GM19452 (cell line): ENCODE results near the gene SEMA5A.

Experiments
- ATAC-seq: cut with Tn5 transposase; IDR thresholded peaks from one replicate; pipeline ENCODE4 v1.9.1; 2021; ENCODE audit not compliant: unreplicated experiment

The SEMA5A gene

DNA sequence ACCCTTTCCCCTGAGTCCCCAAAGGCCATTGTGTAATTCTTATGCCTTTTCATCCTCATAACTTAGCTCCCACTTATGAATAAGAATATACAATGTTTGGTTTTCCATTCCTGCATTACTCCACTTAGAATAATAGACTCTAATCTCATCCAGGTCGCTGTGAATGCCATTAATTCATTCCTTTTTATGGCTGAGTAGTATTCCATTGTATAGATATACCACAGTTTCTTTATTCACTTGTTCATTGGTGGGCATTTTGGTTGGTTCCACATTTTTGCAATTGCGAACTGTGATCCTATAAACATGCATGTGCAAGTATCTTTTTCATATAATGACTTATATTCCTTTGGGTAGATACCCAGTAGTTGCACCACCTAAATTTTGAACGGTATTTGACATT is 101.5 kb downstream of the SEMA5A start:
- ATAC-seq, result no peak

DNA sequence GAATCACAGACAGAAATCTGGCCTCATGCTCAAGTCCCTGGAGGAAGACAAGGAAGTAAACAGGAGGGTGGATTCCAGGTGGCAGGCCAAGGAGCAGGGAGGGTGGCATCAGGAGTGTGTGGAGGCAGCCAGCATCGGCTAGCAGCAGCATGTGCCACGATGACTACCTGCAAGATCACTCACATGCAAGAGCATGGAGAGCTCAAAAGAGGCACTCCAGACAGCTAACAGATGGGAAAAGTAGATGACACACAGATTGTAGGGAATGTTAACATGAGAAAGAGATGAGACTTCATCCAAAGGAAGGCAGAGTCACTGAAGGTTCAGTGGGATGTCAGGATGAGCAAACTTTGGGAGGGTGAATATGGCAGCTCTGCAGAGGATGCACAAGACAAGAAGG is 104.3 kb downstream of the SEMA5A start:
- ATAC-seq, result no peak

DNA sequence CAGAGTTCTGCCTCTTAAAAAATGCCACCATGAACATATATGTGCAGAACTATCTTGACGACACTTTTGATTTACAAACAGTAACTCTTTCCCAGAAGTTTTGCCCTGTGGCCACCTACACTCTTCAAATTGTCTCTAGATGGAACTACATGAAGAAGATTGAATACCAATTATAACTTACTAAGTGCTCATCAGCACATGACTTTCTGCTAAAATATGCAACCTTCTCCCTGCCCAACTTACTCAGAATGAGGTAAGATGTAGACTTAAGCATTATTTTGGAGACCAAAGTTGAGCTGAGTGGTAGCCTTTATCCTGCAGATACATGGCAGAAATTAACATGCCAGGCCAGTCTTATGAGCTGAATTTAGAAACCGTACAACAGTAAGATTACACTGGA is 105.4 kb downstream of the SEMA5A start:
- no peak for ATAC-seq

DNA sequence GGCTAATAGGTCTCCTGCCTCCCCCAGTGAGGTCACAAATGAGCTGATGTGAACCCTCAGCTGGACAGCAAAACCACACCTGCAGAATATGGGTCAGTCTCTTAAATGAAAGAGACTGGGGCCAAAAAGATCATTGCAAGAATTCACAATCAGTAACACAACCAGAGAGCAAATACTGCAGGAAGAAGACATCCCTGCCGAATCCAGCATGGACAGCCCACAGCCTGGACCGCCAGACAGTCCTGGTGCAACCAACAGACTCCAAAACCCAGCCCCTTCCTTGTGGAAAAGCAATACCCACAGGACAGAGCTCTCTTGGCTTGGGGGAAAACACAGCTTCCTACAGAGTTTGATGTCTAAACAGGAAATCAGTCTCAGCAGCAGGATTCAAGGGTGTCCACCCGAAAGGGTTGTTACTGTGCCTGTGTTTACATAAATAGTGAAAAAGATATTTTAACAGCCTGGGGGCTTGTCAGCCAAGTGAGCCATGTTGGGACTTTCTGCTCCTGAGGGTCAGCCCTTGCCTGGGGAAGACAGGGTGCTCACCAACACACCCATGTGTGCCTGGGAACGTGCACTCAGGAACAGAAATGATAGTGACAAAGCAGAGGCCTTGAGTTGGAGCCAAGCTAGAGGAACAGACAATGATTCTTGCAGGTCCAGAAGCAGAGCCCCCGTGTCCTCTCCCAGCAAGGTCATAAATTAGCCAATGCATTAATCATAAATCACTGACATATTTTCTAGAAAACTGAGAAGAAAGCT is 106.2 kb downstream of the SEMA5A start:
- no peak for ATAC-seq

DNA sequence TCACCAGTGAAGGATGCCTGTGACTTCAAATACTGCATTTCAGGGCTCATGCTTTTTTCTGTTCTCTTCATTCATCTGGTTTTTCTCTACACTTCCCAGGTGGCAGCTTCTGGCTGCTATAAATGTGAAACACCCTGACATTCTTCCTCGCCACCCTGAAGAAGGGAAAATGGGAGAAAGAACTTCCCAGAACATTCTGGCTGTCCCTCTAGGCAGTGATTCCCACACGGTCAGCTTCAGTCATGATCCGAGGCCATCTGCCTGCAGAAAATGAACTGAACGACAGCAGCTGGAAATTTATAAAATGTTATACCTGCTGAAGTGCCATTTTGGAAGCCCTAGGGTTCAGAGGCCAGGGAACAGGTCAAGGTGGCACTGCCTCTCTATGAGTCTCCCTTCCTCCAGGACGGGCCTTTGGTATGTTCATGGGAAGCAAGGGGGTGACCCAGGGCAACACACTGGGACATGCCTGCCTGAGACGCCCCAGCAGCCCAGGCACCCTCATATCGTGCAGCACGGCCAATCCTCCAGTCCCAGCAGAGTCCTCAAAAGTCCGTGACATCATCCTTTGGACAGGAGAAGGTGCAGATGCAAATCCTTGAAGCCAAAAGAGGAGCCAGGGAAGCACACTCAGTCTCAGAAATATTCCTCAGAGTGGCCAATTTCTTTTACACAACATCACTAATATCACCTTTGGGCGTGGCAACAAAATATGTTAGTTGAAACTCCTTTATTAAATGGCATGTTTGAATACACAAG is 107.1 kb downstream of the SEMA5A start:
- ATAC-seq, result no peak

DNA sequence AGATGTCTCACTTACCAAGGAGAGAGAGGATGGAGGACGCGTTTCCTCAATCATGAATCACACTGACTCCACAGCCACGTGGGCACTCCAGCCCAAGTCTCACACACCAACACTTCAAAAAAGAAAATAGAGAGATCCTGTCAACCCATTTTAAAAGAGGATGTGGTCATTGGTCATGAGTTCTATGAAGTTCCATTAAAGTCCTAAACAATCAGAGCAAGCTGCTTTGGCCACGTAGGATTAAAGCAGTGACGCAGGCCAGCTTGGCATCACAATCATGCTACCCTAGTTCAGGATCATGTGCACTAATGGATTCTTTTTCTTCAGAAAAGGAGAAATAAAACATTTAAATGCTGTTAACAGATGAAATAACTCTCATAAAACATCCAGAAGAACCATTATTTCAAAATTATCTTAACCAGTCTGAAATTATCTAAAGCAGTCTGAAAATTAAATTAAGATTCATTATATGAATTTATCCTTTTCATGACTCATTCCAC is 108.1 kb downstream of the SEMA5A start:
- ATAC-seq, result no peak

DNA sequence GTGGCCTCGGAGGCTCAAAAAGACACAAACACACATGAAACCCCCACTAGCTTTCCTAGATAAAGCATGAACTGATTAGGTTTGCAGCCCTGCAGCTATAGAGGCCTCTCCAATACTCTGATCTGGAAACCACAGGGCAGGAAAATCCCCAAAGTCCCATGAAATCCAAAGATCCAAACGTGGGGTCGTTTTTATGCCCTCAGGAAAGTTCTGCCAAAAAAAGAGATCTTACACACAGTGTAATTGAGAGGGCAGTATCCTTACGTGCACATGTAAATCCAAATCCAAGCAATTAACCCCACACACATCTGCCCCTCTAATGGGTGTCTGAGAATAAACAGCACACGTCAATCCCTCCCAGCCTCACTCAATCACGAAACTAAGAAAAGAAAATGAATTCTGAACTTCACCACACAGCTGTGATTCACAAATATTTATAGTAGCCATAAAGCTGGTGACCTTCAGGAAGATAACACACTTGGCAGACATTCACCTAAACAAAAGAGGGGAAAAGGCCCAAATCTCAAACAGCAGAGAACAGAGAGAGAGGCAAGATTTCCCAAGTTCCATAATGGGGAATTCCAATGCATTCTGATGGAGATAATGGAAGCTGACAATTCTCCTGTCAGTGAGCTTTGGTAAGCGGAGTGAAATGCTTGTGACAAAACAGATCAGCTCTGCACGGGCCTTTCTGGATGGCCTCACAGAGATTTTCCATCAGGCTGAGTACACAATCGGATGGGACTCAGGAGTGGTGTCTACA is 114.2 kb downstream of the SEMA5A start:
- ATAC-seq, result no peak

DNA sequence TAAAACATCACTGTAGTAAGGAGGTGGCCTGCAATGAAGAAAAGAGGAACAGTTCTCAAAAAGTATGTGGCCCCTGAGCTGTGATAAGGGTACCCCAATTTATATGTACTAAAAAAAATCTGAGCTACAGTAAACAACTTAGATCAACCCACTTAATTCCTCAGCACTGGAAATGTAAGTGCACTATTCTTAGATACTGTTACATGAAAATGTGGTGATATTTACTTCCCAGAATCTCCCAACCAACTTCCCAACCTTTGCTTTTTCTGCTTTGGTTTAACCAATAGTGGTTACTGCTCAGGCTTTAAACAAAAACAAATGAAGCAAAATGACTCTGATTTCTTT is 114.8 kb downstream of the SEMA5A start:
- ATAC-seq, result no peak

DNA sequence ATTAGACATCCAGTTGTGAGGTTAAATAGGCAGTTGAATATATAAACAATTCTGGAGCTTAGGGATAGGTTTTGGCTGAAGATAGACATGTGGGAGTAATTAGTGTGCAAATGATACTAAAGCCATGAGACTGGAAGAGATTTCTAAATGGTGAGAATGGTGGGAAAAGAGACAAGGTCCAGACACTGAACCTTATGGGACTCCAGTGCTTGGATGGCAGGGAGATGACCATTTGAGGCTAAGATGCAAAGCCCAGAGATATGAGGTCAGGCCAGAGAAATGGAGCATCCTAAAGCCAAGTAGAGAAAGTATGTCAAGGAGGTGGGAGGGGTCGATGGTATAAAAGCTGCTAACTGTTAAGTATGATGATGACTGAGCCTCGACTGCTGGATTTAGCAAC is 115.6 kb downstream of the SEMA5A start:
- no peak for ATAC-seq

DNA sequence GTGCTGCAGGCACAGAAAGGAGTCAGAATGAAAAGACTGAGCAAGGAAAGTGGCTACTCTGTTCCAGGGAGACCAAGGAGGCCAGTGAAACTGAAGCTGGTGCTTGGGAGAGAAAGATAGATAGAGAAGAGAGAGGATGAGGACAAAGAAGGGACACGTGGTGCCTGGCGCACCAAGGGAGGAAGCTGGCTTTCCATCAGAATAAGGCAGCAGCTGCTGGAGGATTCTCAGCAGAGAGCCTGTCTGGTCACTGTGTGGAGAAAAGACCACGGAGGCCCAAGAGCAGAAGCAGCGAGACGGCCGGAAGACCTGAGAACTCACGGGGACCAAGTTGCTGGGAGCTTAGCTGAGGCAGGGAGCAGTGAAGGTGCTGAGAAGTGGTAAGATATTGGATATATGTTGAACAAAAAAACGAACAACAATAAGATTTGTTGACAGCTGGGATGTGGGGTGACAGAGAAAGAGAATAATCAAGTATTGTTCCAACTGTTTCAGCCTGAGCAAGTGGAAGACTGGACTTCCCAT is 116.1 kb downstream of the SEMA5A start:
- no peak for ATAC-seq

DNA sequence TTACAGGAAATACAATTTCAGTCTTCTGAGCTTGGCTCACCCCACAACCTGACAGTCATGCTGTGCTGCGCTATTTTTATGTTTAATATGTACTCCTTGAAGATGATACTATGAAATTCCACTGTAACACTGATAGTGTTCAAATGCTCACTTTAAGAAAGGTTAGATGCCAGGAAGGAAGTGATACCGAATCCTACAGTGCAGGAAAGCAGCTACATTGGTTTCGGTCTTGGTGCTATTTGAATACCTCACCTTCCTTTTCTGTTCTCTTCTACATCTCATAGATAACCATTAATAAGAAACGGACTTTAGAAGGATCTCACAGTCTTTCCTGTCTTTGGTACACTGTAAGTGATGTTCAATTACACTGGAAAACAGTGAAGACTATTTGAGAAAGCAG is 117.6 kb downstream of the SEMA5A start:
- ATAC-seq, result no peak

DNA sequence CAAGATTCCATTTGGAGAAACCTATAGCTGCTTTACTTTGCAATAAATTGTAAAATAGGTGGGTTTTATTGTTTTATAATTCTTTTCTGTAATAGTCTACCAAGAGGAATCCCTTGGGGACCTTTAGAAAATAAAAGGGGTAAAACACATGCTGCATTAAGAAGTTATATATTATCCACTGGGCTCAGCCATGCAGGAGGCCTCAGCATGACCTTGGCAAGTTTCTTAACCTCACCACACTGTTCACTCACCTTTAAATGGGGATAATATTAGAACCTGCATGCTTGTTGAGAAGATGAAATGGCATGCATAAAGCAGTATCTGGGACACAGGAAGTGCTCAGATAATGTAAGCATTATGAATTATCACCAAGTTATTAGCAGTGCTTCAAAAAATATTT is 120.2 kb downstream of the SEMA5A start:
- ATAC-seq, result no peak

DNA sequence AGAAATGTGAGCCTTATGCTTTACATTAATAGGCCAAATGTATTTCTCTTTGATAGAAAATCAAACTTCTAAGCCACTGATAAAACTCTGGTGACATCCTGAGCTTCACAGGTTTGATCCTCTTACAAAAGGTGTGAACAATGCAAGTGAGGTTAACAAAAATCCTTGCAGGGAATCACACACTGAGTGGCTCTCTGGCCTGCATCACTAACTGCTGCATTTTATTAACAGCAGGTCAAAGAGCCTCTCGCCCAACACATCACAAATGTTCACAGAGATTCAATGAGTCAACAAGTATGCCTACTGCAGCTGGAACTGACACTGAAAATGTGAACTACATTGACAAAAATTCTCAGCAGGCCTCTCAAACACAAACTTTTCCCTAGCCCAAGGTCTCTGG is 122.3 kb downstream of the SEMA5A start:
- ATAC-seq, result no peak

DNA sequence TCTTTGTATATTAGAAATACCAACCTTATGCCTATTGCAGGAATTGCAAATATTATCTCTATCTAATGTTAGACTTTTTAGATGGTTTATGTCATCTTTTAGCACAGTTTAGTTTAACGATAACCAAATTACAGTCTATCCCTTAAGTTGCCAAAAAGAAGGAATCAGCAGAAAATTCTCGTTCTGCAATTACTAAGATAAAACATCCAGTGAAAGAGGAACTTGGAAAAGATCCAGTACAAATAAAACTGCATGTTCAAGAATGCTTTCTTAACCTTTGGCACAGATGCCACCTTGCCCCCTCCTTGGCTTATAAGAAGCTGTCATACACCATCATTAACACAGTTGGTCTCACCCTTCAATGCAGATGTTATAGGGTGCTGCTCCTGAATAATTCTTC is 124.0 kb downstream of the SEMA5A start:
- ATAC-seq, result no peak

DNA sequence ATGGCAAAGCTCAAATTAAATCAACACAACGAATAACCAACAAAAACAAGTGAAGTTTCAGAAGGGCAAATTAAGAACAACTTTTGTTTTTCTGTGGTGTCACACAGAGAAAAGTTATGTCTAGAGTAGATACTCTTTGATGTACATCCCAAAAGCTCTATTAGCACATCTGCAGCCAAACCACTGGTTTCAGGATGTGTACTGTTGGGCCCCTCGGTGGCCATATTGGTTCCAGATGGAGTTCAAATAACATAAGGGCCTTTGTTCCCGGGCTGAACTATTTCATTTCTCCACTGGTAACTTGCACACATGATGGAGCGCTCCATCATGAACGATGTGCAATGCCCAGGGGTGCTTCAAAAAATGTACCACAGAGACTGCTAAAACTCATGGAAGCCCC is 126.1 kb downstream of the SEMA5A start:
- ATAC-seq, result no peak

DNA sequence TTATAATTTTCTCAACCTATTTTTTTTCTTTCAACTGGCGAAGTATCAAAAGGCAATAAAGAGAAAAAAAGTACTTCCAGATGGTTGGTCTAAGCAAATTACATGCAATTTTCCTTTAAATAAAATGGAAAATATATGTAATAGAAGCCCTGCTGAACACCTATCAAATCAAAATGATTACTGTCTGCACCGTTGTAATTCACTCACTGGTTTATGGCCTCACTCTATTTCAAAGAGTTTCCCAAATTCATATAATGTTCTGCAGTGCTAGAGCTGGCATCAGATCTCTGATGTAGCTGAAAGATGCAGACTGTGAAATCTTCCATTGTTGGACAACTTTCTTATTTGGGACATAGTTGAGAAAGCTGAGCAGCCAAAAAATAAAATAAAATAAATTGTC is 130.3 kb downstream of the SEMA5A start:
- no peak for ATAC-seq

DNA sequence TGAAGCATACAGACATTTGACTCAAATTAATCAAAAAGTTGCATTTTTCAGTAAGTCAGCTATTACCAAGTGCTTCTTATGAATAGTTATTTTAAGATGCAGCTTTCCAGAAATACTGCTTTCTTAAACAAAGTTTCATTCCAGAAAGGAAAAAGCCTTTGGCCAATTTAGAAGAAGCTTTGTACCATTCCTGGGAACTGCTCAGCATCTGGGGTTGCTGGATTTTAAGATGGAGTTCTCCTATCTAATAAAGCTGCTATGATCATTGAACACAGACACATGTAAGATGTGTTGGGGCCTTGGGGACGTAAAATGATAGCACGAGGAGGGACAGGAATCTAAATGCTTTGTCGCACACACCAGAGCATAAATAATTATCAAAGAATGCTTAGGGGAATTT is 130.8 kb downstream of the SEMA5A start:
- no peak for ATAC-seq

DNA sequence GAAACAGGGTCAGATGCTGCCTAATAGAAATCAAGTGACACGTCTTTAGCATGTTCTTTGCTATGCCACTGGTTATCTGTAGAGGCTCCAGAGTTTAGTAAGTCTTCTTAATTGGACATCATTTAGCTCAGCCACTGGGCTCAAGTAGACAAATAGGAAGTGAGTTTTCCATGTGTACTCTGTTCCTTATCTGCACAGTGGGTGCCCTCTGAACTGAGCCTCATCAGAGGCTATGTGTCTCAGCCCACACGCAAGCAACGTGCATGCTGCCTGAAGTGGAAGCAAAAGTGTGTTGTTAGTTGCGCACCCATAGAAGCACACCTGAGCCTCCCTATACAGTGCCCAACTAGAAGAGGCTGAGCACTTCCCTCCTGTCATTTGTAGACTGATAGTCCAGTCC is 134.7 kb downstream of the SEMA5A start:
- no peak for ATAC-seq

DNA sequence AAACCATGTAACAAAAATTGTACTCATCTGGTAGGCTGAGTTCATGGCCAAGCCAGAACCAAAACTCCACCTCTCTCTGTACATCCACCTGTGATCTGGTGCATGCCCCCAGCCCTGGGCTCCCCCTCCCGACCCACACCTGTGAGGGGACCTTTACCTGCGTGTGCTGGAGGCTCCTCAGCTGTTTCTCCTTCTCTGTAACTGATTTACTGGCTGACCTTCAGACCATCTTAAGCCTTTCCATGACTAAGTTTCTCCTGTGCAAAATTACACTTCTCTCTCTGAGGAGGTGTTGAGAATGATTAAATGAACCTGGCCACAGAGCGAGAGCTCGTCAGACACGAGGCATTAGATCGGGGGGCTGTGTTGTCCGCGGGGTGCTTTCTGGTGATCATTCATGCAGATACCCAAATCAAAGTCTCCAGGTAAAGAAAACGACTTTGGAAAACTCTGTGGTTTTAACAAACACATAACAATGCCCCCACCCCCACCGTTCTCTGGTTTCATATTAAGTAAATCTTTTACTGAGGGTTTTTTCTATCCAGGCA is 136.4 kb downstream of the SEMA5A start:
- ATAC-seq, result no peak

DNA sequence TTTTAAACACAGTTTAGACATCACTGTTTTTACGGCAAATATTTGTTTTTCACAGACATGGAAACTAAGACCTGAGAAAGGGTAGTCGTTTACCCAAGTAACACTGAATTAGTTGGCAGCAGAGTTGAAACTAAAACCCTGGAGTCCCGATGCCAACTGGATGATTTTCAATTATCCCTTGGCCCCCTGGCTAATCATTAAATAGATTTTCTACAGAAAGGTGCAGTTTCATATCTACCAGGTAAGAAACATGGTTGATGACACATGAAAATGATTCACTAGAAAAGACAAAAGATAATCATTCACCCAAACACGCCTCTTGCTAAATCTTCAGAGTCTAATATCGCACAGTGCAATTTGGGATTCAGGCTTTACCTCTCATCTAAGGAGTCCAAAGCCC is 136.9 kb downstream of the SEMA5A start:
- no peak for ATAC-seq

DNA sequence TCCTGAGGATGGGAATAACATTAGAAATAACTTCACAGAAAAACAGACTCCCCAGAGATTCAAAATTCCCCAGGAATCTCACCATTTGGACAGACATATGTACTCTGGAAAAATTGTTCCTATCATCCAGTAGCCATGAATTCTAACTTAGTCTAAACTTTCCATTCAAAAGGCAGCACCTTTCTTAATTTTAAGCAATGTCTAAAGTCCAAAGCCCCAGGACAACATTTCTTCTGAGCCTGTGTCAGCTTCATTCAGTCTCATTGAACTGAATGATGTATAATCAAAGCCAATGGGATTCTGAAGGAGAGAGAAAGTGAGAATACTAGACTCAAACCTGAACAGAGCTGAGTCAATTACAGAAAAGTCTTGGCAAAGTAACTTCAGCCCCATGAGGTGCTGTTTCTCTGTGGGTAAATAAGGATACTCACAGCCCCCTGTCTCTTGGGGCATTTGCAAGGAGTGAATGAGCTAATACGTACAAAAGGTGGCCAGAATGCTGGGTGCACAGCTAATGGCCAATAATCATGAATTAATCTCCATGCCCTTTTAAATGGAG is 140.6 kb downstream of the SEMA5A start:
- ATAC-seq, result no peak
